DND-41 (cell line): ENCODE measurements around the gene SEC63.
"Not testable (repeated sequence)": the region's sequence is repeated elsewhere in the genome, so short reads cannot be mapped to it uniquely, and the experiment has no call there.

Experiments
- ATAC-seq: fragments of 200-7000 bp; cut with Tn5 transposase; 3 replicates; pipeline ENCODE4 v1.9.1; 2021; ENCODE audit warnings: low read depth; ENCODE audit not compliant: insufficient read depth
- DNase-seq: peaks from one replicate; pipeline ENCODE4 v3.0.0-alpha.2; 2020
- H2AFZ ChIP-seq: 2 replicates; pipeline ENCODE4 v1.6.0; 2012; ENCODE audit warnings: low read depth, low read length
- H3K27ac ChIP-seq: 2 replicates; pipeline ENCODE4 v1.5.1; 2012; ENCODE audit warnings: low read length, inconsistent platforms
- H3K27me3 ChIP-seq: fragments of 200-600 bp; sonication (generic); 2 replicates; pipeline ENCODE4 v1.6.0; 2012; ENCODE audit warnings: low read length, mild to moderate bottlenecking, inconsistent platforms; ENCODE audit not compliant: insufficient read depth, poor library complexity
- H3K36me3 ChIP-seq: 2 replicates; pipeline ENCODE4 v1.5.1; 2012; ENCODE audit warnings: low read length, inconsistent platforms; ENCODE audit not compliant: insufficient read depth
- H3K4me1 ChIP-seq: 2 replicates; pipeline ENCODE4 v1.5.1; 2012; ENCODE audit warnings: mild to moderate bottlenecking, low read length; ENCODE audit not compliant: insufficient read depth
- H3K4me2 ChIP-seq: 2 replicates; pipeline ENCODE4 v1.6.0; 2012; ENCODE audit warnings: mild to moderate bottlenecking, moderate library complexity, low read length, inconsistent platforms; ENCODE audit not compliant: insufficient read depth
- H3K4me3 ChIP-seq, 2 experiments: fragments of 200-600 bp in 1 of 2; shearing (Covaris generic) in 1 of 2; 2 replicates each; pipeline ENCODE4 v1.5.1; 2012 to 2016; ENCODE audit warnings: inconsistent platforms in 2 of 2, low read length in 2 of 2, mild to moderate bottlenecking in 2 of 2, low read depth in 1 of 2, moderate library complexity in 1 of 2
- H3K79me2 ChIP-seq: 2 replicates; pipeline ENCODE4 v1.6.0; 2012; ENCODE audit warnings: low read length, inconsistent platforms; ENCODE audit not compliant: insufficient read depth
- H3K9ac ChIP-seq: 2 replicates; pipeline ENCODE4 v1.6.0; 2012; ENCODE audit warnings: low read depth, mild to moderate bottlenecking, inconsistent platforms, low read length, moderate library complexity
- H3K9me3 ChIP-seq: 2 replicates; pipeline ENCODE4 v1.5.1; 2012; ENCODE audit warnings: low read length, moderate library complexity, mild to moderate bottlenecking, inconsistent platforms; ENCODE audit not compliant: insufficient read depth, severe bottlenecking
- H4K20me1 ChIP-seq: 2 replicates; pipeline ENCODE4 v1.6.0; 2012; ENCODE audit warnings: low read length; ENCODE audit not compliant: insufficient read depth
- EZH2 ChIP-seq: IDR thresholded peaks from 3 replicates; pipeline ENCODE4 v1.6.1; 2012; ENCODE audit warnings: borderline replicate concordance, low read depth, mild to moderate bottlenecking, moderate library complexity, low read length, inconsistent platforms; ENCODE audit not compliant: severe bottlenecking
- TF ChIP-seq, protein P1 (sequence below): IDR thresholded peaks from 2 replicates; pipeline ENCODE4 v1.5.1; 2012; ENCODE audit warnings: borderline replicate concordance, low read length, moderate library complexity, mild to moderate bottlenecking; ENCODE audit not compliant: poor library complexity, severe bottlenecking; ENCODE audit errors: extremely low read depth

The SEC63 gene

DNA sequence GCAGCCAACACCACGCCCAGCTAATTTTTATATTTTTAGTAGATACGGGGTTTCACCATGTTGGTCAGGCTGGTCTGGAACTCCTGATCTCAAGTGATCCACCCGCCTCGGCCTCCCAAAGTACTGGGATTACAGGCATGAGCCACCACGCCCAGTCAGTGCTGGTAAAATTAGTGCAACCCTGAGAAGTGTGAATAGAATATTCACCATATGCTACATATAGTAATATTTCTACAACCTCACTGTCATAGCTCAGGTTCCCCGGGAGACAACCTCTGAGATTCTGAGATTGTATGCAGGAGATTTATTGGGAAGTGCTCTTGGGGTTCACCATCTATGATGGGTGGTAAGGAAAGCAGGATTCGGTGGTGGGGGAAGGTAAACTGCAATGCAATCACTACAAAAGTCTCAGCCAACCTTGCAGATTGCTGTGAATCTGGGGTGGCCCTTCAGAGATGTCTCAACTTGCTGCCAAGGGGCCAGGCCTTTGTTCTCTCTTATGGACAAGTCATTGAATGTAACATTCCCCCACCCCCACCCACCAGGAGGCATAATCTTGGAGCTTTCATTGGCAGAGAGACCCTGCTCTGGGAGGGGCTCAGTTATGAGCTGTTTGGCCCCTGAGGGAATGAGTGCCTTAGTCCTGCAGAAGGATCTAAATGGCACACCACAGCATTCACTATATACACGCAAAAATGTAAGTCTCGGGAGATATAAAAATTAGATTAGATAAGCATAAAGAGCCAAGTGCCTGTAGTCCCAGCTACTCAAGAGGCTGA lies 34.0 kb upstream of the SEC63 start:
- no peaks in the 10 kb centered on the region for H3K27me3 ChIP-seq
- DNase-seq (no peak), ATAC-seq (no peak)
- H2AFZ ChIP-seq = no peak overlapping the region
- no peak overlapping the region for H3K4me3 ChIP-seq
- no peak for TF ChIP-seq EZH2
- TF ChIP-seq, protein P1, sequence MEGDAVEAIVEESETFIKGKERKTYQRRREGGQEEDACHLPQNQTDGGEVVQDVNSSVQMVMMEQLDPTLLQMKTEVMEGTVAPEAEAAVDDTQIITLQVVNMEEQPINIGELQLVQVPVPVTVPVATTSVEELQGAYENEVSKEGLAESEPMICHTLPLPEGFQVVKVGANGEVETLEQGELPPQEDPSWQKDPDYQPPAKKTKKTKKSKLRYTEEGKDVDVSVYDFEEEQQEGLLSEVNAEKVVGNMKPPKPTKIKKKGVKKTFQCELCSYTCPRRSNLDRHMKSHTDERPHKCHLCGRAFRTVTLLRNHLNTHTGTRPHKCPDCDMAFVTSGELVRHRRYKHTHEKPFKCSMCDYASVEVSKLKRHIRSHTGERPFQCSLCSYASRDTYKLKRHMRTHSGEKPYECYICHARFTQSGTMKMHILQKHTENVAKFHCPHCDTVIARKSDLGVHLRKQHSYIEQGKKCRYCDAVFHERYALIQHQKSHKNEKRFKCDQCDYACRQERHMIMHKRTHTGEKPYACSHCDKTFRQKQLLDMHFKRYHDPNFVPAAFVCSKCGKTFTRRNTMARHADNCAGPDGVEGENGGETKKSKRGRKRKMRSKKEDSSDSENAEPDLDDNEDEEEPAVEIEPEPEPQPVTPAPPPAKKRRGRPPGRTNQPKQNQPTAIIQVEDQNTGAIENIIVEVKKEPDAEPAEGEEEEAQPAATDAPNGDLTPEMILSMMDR = no peak
- no peaks in the 10 kb centered on the region for H3K9me3 ChIP-seq
- H4K20me1 ChIP-seq = no peaks in the 10 kb centered on the region
- H3K4me1 ChIP-seq = no peaks in the 10 kb centered on the region
- no peak overlapping the region for H3K27ac ChIP-seq
- H3K36me3 ChIP-seq = no peaks in the 10 kb centered on the region
- no peaks in the 10 kb centered on the region for H3K79me2 ChIP-seq
- H3K9ac ChIP-seq = no peak overlapping the region
- no peak overlapping the region for H3K4me2 ChIP-seq

DNA sequence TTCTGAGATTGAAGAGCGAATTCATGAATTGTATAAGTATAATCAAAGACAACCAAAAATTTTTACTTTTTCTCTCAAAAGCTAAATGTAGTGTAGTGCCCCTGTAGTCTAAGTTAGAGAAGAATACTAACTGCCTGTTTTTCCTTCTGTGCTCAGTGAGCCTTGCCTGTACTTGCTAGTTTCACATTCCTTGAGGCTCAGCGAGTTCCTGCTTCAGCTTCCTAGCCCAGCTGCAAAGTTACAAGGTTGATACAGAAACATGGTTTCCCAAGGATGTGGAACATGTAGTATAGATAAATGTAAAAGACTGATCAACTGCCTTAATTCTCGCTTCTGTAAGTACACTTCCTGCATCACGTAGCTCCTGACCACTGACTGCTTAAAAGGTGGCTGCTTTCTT lies 33.1 kb upstream of the SEC63 start:
- ATAC-seq (no peak), DNase-seq (no peak)
- H3K27me3 ChIP-seq = no peaks in the 10 kb centered on the region
- no peaks in the 10 kb centered on the region for H3K79me2 ChIP-seq
- no peak overlapping the region for H3K9ac ChIP-seq
- no peaks in the 10 kb centered on the region for H4K20me1 ChIP-seq
- no peak overlapping the region for H2AFZ ChIP-seq
- no peaks in the 10 kb centered on the region for H3K9me3 ChIP-seq
- H3K4me2 ChIP-seq = no peak overlapping the region
- TF ChIP-seq, protein P1 = no peak
- no peak for TF ChIP-seq EZH2
- H3K4me3 ChIP-seq = no peak overlapping the region
- H3K27ac ChIP-seq = no peak overlapping the region
- H3K36me3 ChIP-seq = no peaks in the 10 kb centered on the region
- no peaks in the 10 kb centered on the region for H3K4me1 ChIP-seq

DNA sequence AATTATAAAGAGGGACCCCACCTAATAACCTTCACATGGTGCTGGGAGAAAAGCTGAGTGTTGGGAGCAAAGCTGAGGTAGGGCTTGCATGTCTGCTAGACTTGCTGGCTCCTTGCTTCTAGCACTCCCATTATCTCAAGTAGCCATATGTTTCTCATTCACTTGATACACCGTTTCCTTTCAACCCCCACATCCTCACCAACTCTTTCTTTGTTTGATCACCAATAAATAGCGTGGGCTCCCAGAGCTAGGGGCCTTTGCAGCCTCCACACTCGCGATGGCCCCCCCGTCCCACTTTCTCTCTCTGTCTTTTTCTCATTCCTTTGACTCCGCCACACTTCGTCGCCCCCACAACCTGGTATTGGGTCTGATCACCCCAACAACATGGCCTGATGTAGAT lies 32.6 kb upstream of the SEC63 start:
- H3K36me3 ChIP-seq, H3K9ac ChIP-seq, H4K20me1 ChIP-seq, H3K27me3 ChIP-seq, DNase-seq, H3K9me3 ChIP-seq, H3K4me3 ChIP-seq, H3K4me1 ChIP-seq, H3K4me2 ChIP-seq, H3K79me2 ChIP-seq, H2AFZ ChIP-seq, ATAC-seq, H3K27ac ChIP-seq: not testable (repeated sequence)

DNA sequence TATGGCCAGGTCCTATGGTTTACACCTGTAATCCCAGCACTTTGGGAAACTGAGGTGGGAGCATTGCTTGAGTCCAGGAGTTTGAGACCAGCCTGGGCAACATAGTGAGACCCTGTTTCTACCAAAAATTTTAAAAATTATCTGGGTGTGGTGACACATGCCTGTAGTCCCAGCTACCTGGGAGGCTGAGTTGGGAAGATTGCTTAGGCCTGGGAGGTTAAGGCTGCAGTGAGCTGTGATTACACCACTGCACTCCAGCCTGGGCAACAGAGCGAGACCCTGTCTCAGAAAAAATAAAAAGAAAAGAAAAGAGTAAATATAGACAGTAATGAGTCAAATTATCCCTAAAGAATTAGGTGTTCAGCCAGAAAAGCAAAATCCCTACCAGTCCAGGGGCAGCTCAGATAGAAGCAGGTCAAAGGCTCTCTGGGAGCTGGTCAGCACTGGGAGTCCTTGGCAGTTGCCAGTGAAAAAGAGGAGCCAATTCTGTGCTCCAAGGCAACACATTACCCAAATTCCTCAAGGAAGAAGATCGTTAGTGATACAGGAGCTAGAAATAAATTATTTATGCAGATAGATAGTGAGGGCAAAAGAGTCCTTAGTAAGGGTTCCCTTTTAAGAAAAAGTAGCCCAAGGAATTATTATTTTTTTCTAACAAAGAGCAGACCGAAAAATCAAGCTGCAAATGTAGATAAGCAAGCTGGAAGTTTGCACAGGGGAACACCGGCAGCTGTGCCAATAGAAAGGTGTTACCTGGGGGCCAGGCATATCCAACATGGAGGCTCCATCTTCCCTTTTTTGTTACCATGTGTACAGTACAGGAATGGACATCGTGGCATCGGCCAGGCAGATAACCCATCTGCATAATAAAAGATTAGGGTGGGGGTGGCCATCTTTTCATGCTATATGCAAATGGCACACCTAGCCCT lies 31.4 kb upstream of the SEC63 start:
- no peaks in the 10 kb centered on the region for H3K9me3 ChIP-seq
- no peaks in the 10 kb centered on the region for H3K4me1 ChIP-seq
- ATAC-seq (no peak), DNase-seq (no peak)
- H3K9ac ChIP-seq = no peak overlapping the region
- no peaks in the 10 kb centered on the region for H3K27me3 ChIP-seq
- H3K4me2 ChIP-seq = no peak overlapping the region
- no peak overlapping the region for H3K27ac ChIP-seq
- H3K79me2 ChIP-seq = no peaks in the 10 kb centered on the region
- no peaks in the 10 kb centered on the region for H4K20me1 ChIP-seq
- no peak overlapping the region for H2AFZ ChIP-seq
- no peak overlapping the region for H3K4me3 ChIP-seq
- TF ChIP-seq, protein P1 = no peak
- no peak for TF ChIP-seq EZH2
- H3K36me3 ChIP-seq = no peaks in the 10 kb centered on the region
